SH-SY5Y (cell line): ENCODE measurements around the gene TMEM186.
A peak's percentile ranks its signal among the peaks of the same experiment; 100 is the strongest.

Experiments
- GATA2 ChIP-seq: IDR thresholded peaks from 2 replicates; pipeline ENCODE4 v1.6.1; 2011; ENCODE audit warnings: mild to moderate bottlenecking, low read depth, low read length
- GATA3 ChIP-seq: IDR thresholded peaks from 2 replicates; pipeline ENCODE4 v1.6.1; 2011; ENCODE audit warnings: low read depth, mild to moderate bottlenecking, low read length, moderate library complexity

TMEM186 gene

DNA sequence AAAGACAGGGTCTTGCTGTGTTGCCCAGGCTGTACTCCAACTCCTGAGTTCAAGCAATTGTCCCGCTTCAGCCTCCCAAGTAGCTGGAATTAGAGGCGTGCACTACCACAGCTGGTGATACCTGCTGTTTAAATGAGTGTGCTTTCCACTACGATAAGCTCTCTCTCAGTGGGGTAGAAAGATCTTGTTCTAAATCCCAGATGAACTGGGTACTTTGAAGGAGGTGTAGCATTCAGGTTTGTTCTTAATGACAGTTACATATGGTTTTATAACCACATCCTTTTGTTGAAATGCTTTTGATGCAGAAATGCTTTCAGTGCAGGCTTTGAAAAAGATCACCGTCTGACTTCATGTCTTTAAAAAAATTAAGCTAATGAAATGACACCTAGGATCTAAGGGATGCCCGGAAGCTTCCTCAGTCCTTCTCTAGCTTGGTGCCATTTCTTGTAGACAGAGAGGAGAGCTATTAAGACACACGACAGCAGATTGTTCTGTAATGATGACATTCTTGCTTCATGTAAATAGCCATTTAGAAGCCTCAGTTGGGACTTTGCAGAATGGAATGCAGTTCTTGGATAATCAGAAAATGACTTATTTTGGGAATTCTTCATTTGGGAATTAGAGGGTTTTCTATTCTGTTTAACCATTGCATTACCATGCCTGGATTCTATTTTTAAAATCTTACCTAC is 19.7 kb upstream of the TMEM186 start:
- TF ChIP-seq GATA3, result no peak
- TF ChIP-seq GATA2, result no peak

DNA sequence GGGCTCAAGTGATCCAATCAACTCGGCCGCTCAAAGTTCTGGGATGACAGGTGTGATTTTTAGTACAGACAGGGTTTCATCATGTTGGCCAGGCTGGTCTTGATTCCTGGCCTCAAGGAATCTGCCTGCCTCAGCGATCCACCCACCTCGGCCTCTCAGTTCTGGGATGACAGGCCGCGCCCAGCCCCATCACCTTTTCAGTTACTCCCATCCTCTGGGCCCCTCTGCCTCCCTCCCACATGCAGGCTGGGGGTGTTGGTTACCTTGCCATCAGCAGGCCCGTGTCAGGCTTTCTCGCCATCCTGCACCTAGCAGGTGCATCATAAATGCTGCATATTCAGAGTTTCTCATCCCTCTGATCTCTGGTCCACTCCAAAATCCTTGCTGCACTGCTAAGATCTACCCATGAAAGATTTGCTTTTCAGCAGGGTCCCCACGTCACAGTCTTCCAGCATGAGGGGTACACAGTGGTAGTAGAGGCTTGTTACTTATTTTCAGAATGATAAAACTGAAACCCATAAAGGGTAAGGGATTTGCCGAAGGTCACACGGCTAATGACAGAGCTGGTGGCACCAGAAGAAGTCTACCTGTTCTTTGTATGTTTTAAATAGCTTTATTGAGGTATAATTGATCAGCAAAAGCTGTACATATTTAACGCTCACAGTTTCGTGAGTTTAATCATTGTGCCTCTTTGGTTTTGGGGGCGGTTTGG is 16.8 kb upstream of the TMEM186 start:
- TF ChIP-seq GATA2, result no peak
- TF ChIP-seq GATA3, result no peak

- TF ChIP-seq GATA2 (no peak), GATA3 (no peak)
Measured at GRCh38 chr16:8812162-8812843, 14.9 kb upstream of the TMEM186 start.

- TF ChIP-seq GATA3 (no peak), GATA2 (no peak)
Measured at GRCh38 chr16:8808613-8809353, 11.3 kb upstream of the TMEM186 start.

DNA sequence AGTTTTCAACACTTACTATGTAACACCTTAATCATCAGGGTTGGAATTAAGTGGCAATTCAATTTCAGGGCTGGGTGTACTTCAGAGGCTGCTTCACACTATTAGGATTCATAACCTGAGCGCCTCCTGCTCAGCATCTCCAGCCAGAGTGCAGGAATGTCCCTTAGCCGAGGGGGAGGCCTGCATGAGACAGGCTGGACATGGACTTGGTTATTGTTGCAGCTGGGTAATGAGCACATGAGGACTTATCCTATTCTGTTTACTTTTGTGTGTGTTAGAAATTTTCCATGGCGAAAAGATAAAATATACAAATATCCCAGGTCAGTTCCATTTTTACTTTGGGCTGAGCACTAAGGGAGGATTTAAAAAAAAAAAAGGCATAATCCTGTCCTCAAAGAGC is 10.6 kb upstream of the TMEM186 start:
- TF ChIP-seq GATA2 (no peak), GATA3 (no peak)

DNA sequence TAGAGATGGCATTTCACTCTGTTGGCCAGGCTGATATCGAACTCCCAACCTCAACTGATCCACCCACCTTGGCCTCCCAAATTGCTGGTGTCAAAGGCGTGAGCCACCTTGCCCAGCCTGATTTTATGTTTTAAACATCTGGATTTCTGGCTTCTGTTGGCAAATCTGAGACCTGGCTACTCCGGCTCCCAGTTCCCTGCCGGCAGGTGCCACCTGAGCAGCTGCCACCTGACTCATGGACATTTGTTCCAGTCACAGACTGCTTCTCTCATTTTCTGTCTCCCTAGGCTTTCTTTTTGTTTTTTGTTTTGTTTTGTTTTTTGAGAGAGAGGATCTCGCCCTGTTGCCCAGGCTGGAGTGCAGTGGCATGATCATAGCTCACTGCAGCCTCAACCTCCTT is 9.8 kb upstream of the TMEM186 start:
- no peak for TF ChIP-seq GATA3
- TF ChIP-seq GATA2, result no peak

DNA sequence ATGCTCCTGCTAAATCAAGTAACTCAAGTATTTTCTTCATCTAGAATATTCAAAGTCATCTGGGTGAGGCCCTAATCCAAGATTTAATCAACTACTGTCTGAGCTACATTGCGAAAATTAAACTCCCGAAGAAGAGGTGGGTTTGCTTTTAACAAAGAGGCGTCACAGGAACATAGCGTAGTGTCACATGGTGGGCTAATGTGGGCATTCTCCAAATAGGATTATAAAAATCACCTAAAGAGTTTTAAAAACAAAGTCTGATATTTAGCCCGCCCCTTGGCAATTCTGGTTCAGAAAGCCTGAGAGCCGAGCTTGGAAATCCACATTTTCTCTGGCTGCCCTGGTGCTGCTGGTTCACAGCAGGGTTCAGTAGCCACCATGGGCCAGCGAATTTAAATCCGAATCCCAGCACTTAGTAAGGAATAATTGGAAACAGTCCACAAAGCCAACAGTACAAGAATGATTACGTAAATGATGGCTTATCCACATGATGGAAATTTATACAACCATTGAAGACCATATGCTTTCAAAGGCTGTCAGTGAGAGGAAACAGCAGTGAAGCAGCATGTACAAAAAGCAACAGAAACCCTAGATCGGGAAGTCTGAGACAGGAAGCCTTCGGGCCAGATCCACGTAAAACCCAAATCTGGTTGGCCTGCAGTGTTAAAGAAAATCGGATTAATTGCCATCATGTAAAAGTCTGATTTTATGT is 9.0 kb upstream of the TMEM186 start:
- TF ChIP-seq GATA3, result no peak
- no peak for TF ChIP-seq GATA2

DNA sequence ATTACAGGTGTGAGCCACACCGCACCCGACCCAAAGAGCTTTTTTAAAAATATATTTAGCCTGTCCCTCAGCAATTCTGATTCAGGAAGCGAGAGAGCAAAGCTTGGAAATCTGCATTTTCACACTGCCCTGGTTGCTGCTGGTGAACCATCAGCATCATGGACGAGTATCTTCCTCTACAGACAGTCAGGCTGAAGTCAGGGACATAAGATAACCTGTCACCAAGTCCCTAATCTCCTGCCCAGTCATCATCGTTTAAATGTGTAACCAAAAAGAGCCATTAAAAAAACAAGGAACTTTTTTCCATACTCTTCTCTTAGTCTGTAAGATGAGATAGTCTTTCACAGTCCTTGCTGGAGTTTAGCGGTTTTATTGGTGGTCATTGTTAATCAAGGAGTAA is 6.9 kb upstream of the TMEM186 start:
- no peak for TF ChIP-seq GATA2
- TF ChIP-seq GATA3, result no peak

DNA sequence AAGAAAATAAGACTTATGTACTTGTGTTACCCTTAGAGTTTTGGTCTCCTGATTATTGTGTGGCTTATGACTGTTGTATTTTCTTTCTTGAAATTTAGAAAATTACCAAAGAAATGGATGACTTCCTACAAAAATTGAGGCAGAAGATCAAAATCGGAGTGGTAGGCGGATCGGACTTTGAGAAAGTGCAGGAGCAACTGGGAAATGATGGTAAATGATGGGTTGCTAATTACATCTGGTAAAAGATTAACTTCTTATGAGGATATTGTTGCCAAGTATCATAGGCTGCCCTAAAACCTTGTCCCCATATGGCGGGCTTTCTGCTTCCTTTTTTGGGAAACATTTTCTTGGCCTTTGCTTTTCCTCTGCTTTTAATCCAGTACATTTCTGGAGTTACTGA is 4.3 kb upstream of the TMEM186 start:
- TF ChIP-seq GATA3, result no peak
- TF ChIP-seq GATA2, result no peak

GRCh38 chr16:8798535-8799157 is 1.2 kb upstream of the TMEM186 start:
- TF ChIP-seq GATA2 (no peak), GATA3 (no peak)

DNA sequence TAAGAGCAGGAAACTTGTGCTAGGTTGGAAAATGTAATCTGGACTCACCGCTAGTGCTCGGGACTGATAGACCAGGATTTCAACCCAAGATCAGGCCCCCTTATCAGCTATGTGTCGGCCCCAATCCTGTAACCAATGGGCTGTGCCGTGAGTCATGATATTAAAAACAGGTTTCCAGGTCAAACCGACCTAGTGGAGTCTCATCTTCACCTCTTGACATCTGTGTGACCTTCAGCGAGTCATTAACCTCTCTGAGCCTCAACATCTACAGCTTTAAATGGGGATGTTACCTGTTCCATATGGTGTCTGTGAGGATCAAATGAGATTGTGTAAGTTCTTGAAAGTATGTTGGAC is 712 bp upstream of the TMEM186 start:
- no peak for TF ChIP-seq GATA3
- no peak for TF ChIP-seq GATA2

DNA sequence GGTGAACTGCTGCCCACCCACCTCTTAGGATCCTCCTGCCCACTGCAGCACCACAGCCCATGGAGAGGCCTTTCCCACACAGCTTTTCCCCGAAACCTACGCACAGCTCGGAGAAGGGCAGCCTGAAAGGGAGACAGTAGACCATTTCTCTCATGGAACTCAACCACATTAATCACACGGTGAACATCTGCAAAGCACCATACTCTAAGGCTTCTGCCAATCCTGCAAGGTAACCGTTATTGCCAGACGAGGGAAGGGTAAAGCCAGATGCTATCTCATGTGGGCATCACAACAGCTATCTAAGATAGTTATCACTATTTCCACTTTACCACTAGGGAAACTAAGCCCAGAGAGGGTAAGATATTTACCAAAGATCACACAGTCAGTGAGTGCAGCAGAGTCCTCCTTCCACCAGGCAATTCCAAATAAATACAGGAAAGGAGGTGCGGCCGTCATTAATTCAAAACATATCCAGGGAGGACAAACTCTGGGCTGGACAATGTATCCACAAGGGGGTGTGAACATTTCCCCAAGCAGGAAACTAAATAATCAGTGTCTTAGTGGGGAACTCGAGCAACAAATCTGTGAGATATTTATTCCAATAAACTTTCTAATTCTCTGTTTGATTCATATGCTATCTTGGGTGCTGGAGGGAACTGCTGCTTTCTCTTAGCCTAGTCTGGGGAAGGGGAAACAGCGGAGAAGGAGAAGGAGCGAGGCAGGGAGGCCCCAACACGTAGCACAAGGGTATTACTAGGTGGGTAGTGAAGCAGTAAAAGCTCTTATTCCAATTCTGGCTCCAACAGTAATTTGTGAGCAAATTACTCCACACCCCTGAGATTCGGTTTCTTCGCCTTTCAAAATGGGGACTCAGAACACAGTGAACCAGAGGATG is 723 bp downstream of the TMEM186 start:
- TF ChIP-seq GATA3, result no peak
- TF ChIP-seq GATA2, result peak; percentile 66

GRCh38 chr16:8795818-8796217 is 1.6 kb downstream of the TMEM186 start:
- TF ChIP-seq GATA2 (no peak), GATA3 (no peak)
